SU-DHL-6 (cell line): ENCODE data around the gene KCNC1.

Experiments used
- H2AFZ ChIP-seq: fragments of 200-600 bp; sonication (generic); 2 replicates; pipeline ENCODE4 v1.6.1; 2014; ENCODE audit warnings: low read depth, mild to moderate bottlenecking, moderate library complexity, mixed read lengths, antibody characterized with exemption, low read length; ENCODE audit not compliant: severe bottlenecking
- H3F3A ChIP-seq: fragments of 200-600 bp; shearing (Covaris generic); 2 replicates; pipeline ENCODE4 v1.6.0; 2016; ENCODE audit warnings: antibody characterized with exemption, mild to moderate bottlenecking; ENCODE audit not compliant: insufficient read depth
- H3K27ac ChIP-seq: fragments of 200-600 bp; sonication (generic); 2 replicates; pipeline ENCODE4 v1.5.1; 2016; ENCODE audit warnings: low read depth, mild to moderate bottlenecking, low read length, moderate library complexity, mixed read lengths
- H3K27me3 ChIP-seq: fragments of 200-600 bp; sonication (generic), shearing (Covaris generic); 2 replicates; pipeline ENCODE4 v1.6.0; 2014; ENCODE audit warnings: mild to moderate bottlenecking, low read length
- H3K36me3 ChIP-seq: fragments of 200-600 bp; sonication (generic); 2 replicates; pipeline ENCODE4 v1.6.1; 2014; ENCODE audit warnings: mild to moderate bottlenecking, low read length, mixed read lengths
- H3K4me2 ChIP-seq: fragments of 300-600, 200-600 bp; shearing (Covaris generic), sonication (generic); 2 replicates; pipeline ENCODE4 v1.6.0; 2014; ENCODE audit warnings: low read length, low read depth, mild to moderate bottlenecking; ENCODE audit not compliant: poor library complexity, severe bottlenecking
- H3K4me3 ChIP-seq: fragments of 200-600 bp; sonication (generic); 2 replicates; pipeline ENCODE4 v1.5.1; 2014; ENCODE audit warnings: antibody characterized with exemption, low read length, mild to moderate bottlenecking, mixed read lengths; ENCODE audit not compliant: insufficient read depth, poor library complexity, severe bottlenecking
- H3K79me2 ChIP-seq: fragments of 200-600 bp; sonication (generic); 2 replicates; pipeline ENCODE4 v1.6.1; 2014; ENCODE audit warnings: mild to moderate bottlenecking, low read length, moderate library complexity; ENCODE audit not compliant: insufficient read depth
- H3K9ac ChIP-seq: fragments of 200-600 bp; sonication (generic); 2 replicates; pipeline ENCODE4 v1.7.0; 2014; ENCODE audit warnings: mild to moderate bottlenecking, low read length
- H3K9me2 ChIP-seq: fragments of 200-600 bp; sonication (generic); replicated peaks from 2 replicates; pipeline ENCODE4 v1.6.1; 2014; ENCODE audit warnings: low read length; ENCODE audit not compliant: insufficient read depth
- H3K9me3 ChIP-seq: fragments of 200-600 bp; sonication (generic); 2 replicates; pipeline ENCODE4 v1.6.1; 2014; ENCODE audit warnings: low read length, mixed read lengths; ENCODE audit not compliant: insufficient read depth
- H4K20me1 ChIP-seq: fragments of 200-600 bp; sonication (generic); 2 replicates; pipeline ENCODE4 v1.6.1; 2014; ENCODE audit warnings: low read depth, mild to moderate bottlenecking, antibody characterized with exemption, low read length, moderate library complexity, mixed read lengths
- EZH2phosphoT487 ChIP-seq: fragments of 200-600 bp; sonication (generic), shearing (Covaris generic); conservative IDR thresholded peaks from 2 replicates; pipeline ENCODE4 v1.6.1; 2018; ENCODE audit warnings: mild to moderate bottlenecking, antibody characterized with exemption, low read length, moderate library complexity, mixed read lengths
- TF ChIP-seq, protein P1 (sequence below): fragments of 200-600 bp; sonication (generic); IDR thresholded peaks from one replicate; pipeline ENCODE4 v1.5.1; 2017; ENCODE audit warnings: antibody characterized with exemption, mild to moderate bottlenecking, low read length, moderate library complexity; ENCODE audit not compliant: insufficient read depth, poor library complexity, severe bottlenecking

KCNC1 gene

DNA sequence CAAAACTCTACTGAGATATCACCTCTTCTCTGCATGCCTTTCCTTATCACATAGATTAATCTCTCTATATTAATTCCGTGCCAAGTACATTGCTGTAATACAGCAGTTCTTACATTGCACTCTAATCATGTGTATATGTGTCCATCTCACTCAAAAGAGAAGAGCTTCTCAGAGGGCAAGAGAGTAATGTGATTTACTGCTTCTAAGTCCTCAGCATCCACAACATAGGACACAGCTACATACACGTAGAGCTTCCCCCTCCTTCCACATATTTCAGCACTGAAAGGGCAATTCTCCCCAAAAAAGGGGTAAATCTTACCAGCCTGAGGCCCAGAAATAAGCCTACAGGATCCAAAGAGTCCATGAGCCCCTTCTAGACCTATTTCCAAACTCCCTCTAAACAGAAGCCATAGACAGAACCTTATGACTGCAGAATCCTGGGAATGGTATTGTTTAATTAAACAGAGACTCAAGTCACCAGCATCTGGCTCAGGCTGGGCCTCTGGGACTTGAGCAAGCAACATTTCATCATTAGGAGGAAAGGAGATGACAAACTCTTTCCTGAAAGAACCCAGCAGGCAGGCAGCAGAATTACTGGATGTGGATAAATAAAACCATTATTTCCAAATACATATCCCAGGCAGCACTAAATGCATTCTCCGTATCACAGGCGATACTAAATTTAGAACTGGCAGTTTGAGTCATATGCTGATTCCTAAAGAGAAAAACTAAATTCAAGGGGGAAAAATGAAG lies 87.2 kb downstream of the KCNC1 start:
- no peak overlapping the region for H3K4me2 ChIP-seq
- H4K20me1 ChIP-seq, result no peaks in the 10 kb centered on the region
- H3K27me3 ChIP-seq, result no peaks in the 10 kb centered on the region
- TF ChIP-seq, protein P1, sequence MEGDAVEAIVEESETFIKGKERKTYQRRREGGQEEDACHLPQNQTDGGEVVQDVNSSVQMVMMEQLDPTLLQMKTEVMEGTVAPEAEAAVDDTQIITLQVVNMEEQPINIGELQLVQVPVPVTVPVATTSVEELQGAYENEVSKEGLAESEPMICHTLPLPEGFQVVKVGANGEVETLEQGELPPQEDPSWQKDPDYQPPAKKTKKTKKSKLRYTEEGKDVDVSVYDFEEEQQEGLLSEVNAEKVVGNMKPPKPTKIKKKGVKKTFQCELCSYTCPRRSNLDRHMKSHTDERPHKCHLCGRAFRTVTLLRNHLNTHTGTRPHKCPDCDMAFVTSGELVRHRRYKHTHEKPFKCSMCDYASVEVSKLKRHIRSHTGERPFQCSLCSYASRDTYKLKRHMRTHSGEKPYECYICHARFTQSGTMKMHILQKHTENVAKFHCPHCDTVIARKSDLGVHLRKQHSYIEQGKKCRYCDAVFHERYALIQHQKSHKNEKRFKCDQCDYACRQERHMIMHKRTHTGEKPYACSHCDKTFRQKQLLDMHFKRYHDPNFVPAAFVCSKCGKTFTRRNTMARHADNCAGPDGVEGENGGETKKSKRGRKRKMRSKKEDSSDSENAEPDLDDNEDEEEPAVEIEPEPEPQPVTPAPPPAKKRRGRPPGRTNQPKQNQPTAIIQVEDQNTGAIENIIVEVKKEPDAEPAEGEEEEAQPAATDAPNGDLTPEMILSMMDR, result no peak
- no peak for TF ChIP-seq EZH2phosphoT487
- H3K79me2 ChIP-seq, result no peaks in the 10 kb centered on the region
- H3K36me3 ChIP-seq, result no peaks in the 10 kb centered on the region
- H3K27ac ChIP-seq, result no peak overlapping the region
- no peak overlapping the region for H3K4me3 ChIP-seq
- no peaks in the 10 kb centered on the region for H3K9me2 ChIP-seq
- H3K9ac ChIP-seq, result no peak overlapping the region
- no peaks in the 10 kb centered on the region for H3K9me3 ChIP-seq
- H2AFZ ChIP-seq, result no peak overlapping the region
- H3F3A ChIP-seq, result no peaks in the 10 kb centered on the region

DNA sequence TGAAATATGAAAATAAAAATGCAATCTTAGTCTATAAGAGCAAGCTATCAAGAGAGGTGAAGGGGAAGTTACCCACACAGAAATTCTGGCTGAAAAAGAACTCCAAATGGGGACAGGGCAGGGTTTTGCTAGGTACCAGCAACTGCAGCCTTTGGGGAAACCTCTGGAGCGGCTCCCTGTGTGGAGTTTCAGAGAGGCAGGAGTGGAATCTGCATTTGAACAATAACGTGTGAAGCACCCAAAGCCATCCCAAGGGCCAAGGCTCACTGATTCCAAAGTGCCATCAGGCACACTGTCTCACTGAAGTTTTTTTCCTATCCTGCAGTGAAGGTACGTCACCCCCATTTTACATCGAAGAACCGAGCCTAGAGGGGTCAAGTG lies 87.8 kb downstream of the KCNC1 start:
- Histone ChIP-seq H3K27ac (no peak overlapping the region), H3K79me2 (no peaks in the 10 kb centered on the region), H3K4me3 (no peak overlapping the region), H3K9me2 (no peaks in the 10 kb centered on the region), H2AFZ (no peak overlapping the region), H3K4me2 (no peak overlapping the region), H3K27me3 (no peaks in the 10 kb centered on the region), H3F3A (no peaks in the 10 kb centered on the region), H3K36me3 (no peaks in the 10 kb centered on the region), H4K20me1 (no peaks in the 10 kb centered on the region; the same call in 1 of the 2 replicates), H3K9me3 (no peaks in the 10 kb centered on the region), H3K9ac (no peak overlapping the region)
- TF ChIP-seq, protein P1, result no peak
- TF ChIP-seq EZH2phosphoT487, result no peak

DNA sequence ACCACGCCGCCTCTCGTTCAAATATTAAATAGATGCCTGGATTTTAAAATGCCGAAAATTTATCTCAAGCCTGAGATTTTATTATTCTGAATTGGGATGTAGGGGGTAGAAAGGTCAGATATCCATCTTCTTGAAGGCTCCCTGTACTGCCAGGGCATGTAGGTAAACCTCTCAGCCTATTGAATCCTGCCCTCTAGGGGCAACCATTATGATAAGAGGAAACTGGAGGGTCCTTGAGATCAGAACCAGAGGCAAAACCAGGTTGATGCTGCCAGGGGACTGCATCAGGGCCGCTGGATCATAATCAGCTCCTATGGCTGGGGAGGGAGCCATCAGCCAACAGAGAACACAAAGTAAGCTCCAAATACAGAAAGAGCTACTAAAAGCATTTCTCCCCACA lies 92.4 kb downstream of the KCNC1 start:
- no peak overlapping the region for H3K4me2 ChIP-seq
- H3K79me2 ChIP-seq, result no peaks in the 10 kb centered on the region
- H3K9me3 ChIP-seq, result no peaks in the 10 kb centered on the region
- H3K9me2 ChIP-seq, result no peaks in the 10 kb centered on the region
- H4K20me1 ChIP-seq, result no peaks in the 10 kb centered on the region; the same call in 1 of the 2 replicates
- no peaks in the 10 kb centered on the region for H3K27me3 ChIP-seq
- no peak overlapping the region for H3K9ac ChIP-seq
- no peak overlapping the region for H3K4me3 ChIP-seq
- no peaks in the 10 kb centered on the region for H3F3A ChIP-seq
- no peak overlapping the region for H3K27ac ChIP-seq
- H2AFZ ChIP-seq, result no peak overlapping the region
- no peaks in the 10 kb centered on the region for H3K36me3 ChIP-seq
- TF ChIP-seq, protein P1, result peak; percentile 17
- TF ChIP-seq EZH2phosphoT487, result no peak
